GM12878 (cell line): ENCODE measurements around the gene PGAM2. TPM values are rescaled to one million over a fixed set of nuclear protein-coding genes. Genes with fewer than 3 reads are reported as not detected.
"Not testable (repeated sequence)": the region's sequence is repeated elsewhere in the genome, so short reads cannot be mapped to it uniquely, and the experiment has no call there.

Experiments used
- ATAC-seq: fragments of 200-7000 bp; cut with Tn5 transposase; 3 replicates; pipeline ENCODE4 v1.9.1; 2020; ENCODE audit warnings: mild to moderate bottlenecking, moderate library complexity
- BruUV-seq: library from RNA; stranded (reverse); fragments of 400-500 nt; replicated peaks from 2 replicates; lab custom pipeline; 2021; lab: Mats Ljungman, UMichigan
- CTCF ChIA-PET: fragments of 300-600 bp; sonication (Branson Sonifier 250); formaldehyde crosslinking; extraction: SDS; loops from one replicate; lab custom pipeline; 2021; ENCODE audit warnings: inconsistent platforms; lab: Yijun Ruan, JAX
- POLR2A ChIA-PET: fragments of 350-600 bp; formaldehyde crosslinking; extraction: SDS; loops from one replicate; lab custom pipeline; 2021; ENCODE audit warnings: inconsistent platforms; lab: Charles Lee
- RAD21 ChIA-PET: fragments of 300-600 bp; sonication (Branson Sonifier 250); formaldehyde crosslinking; loops from one replicate; lab custom pipeline; 2023; ENCODE audit warnings: antibody characterized with exemption; ENCODE audit not compliant: unreplicated experiment; lab: Charles Lee
- SMC1A ChIA-PET: fragments of 300-600 bp; sonication (Branson Sonifier 250); formaldehyde crosslinking; loops from one replicate; lab custom pipeline; 2023; ENCODE audit not compliant: unreplicated experiment, uncharacterized antibody; lab: Charles Lee
- DNase-seq: peaks from one replicate; pipeline ENCODE4 v3.0.0-alpha.2; 2011; ENCODE audit warnings: low read depth, low spot score
- FAIRE-seq: peaks from 3 replicates; lab custom pipeline; 2011; peaks lifted over from hg19 to GRCh38; lab: Jason Lieb, UNC
- H2AFZ ChIP-seq: 2 replicates; pipeline ENCODE4 v1.6.0; 2011; ENCODE audit warnings: low read depth, low read length, control low read depth; ENCODE audit not compliant: control insufficient read depth
- H3K27ac ChIP-seq: 2 replicates; pipeline ENCODE4 v1.5.1; 2011; ENCODE audit warnings: control low read depth; ENCODE audit not compliant: control insufficient read depth, insufficient read depth
- H3K27me3 ChIP-seq, 2 experiments: replicated peaks in 1 of 2; 2 replicates each; pipeline versions ENCODE4 v1.6.0 to v1.6.1; 2011; ENCODE audit warnings: low read length in 1 of 2; ENCODE audit not compliant: control insufficient read depth in 2 of 2, insufficient read depth in 2 of 2
- H3K36me3 ChIP-seq, 2 experiments: 2 replicates each; pipeline ENCODE4 v1.5.1; 2011; ENCODE audit warnings: low read length in 1 of 2; ENCODE audit not compliant: control insufficient read depth in 2 of 2, insufficient read depth in 2 of 2
- H3K4me1 ChIP-seq: 2 replicates; pipeline ENCODE4 v1.6.1; 2011; ENCODE audit warnings: mild to moderate bottlenecking, low read length, moderate library complexity, mixed read lengths; ENCODE audit not compliant: control insufficient read depth, insufficient read depth
- H3K4me2 ChIP-seq: 2 replicates; pipeline ENCODE4 v1.6.0; 2011; ENCODE audit warnings: control low read depth; ENCODE audit not compliant: control insufficient read depth, insufficient read depth
- H3K4me3 ChIP-seq: fragments of 200-600 bp; sonication (generic); 2 replicates; pipeline ENCODE4 v1.5.1; 2016
- H3K79me2 ChIP-seq: 2 replicates; pipeline ENCODE4 v1.6.0; 2011; ENCODE audit warnings: low read length; ENCODE audit not compliant: control insufficient read depth, insufficient read depth
- H3K9ac ChIP-seq: 2 replicates; pipeline ENCODE4 v1.8.0; 2011; ENCODE audit warnings: low read length, control low read depth, mixed read lengths; ENCODE audit not compliant: control insufficient read depth, insufficient read depth
- H3K9me3 ChIP-seq: replicated peaks from 3 replicates; pipeline ENCODE4 v1.5.1; 2011; ENCODE audit warnings: mild to moderate bottlenecking, low read length; ENCODE audit not compliant: control insufficient read depth, insufficient read depth
- H4K20me1 ChIP-seq: 2 replicates; pipeline ENCODE4 v1.6.0; 2011; ENCODE audit not compliant: control insufficient read depth, insufficient read depth
- WGBS: methylation state at CpG from one replicate; pipeline ENCODE4 v1.1.6; 2016; ENCODE audit warnings: low lambda C conversion rate; ENCODE audit not compliant: insufficient replicate concordance, insufficient coverage; ENCODE audit errors: missing lambda C conversion rate; 5-methylcytosine and 5-hydroxymethylcytosine counted together
- in situ Hi-C: fragments of 300-500 bp; cut with MboI; formaldehyde crosslinking; loops from 9 replicates; pipeline ENCODE4 v1.14.3; 2018; ENCODE audit warnings: mixed read lengths
- intact Hi-C: fragments of 100-400 bp; cut with micrococcal nuclease; formaldehyde crosslinking; loops from one replicate; pipeline ENCODE4 v1.14.2; 2022; ENCODE audit not compliant: unreplicated experiment
- polyA plus RNA-seq, 11 experiments: library from polyadenylated mRNA; depleted of rRNA in 4 of 11; unstranded in 6 of 11; stranded (reverse) in 5 of 11; fragments of >200 nt; fragmentation: Nextera tagmentation in 4 of 11; fragmentation: Illumina TruSeq in 1 of 11; extraction: Ambion mirVana in 4 of 11; extraction: Trizol in 1 of 11; gene quantifications; 1 replicate in 1 of 11; 2 replicates in 10 of 11; pipeline versions ENCODE4 v1.2.1 to v1.2.3, GENCODE V29; 2011 to 2016; ENCODE audit warnings: inconsistent platforms in 2 of 11, missing spikeins in 2 of 11, low read depth in 1 of 11
- total RNA-seq, 4 experiments: library from RNA; depleted of rRNA in 3 of 4; stranded (reverse); fragments of >200 nt in 3 of 4; fragmentation: Illumina TruSeq in 1 of 4; extraction: Trizol in 1 of 4; gene quantifications; 2 replicates each; pipeline versions ENCODE4 v1.2.1 to v1.2.3, GENCODE V29; 2013 to 2021

The PGAM2 gene
- total and polyA plus RNA-seq, 10 of the 15 experiments (the other 5 are each of a cell fraction or from before 2014, with no cell fraction given) = not detected

GRCh38 chr7:44032031-44032430 lies 33.3 kb downstream of the PGAM2 start:
- H3K9me3 ChIP-seq, FAIRE-seq, H3K4me2 ChIP-seq, SMC1A ChIA-PET, H4K20me1 ChIP-seq, H2AFZ ChIP-seq, DNase-seq, H3K4me1 ChIP-seq, RAD21 ChIA-PET, in situ Hi-C loops, H3K36me3 ChIP-seq, H3K27ac ChIP-seq, ATAC-seq, H3K27me3 ChIP-seq, H3K79me2 ChIP-seq, BruUV-seq, CTCF ChIA-PET, intact Hi-C loops, H3K4me3 ChIP-seq, H3K9ac ChIP-seq: not testable (repeated sequence)
- POLR2A ChIA-PET = interaction anchor here (0.6 kb wide), 1 partner anchor 151 kb away, joined by 3 read pairs; no protein-coding TSS in a partner anchor
- WGBS = 82% methylated on average over 5 of the region's 6 CpGs

GRCh38 chr7:44031319-44031718 lies 34.0 kb downstream of the PGAM2 start:
- not testable (repeated sequence) for BruUV-seq

DNA sequence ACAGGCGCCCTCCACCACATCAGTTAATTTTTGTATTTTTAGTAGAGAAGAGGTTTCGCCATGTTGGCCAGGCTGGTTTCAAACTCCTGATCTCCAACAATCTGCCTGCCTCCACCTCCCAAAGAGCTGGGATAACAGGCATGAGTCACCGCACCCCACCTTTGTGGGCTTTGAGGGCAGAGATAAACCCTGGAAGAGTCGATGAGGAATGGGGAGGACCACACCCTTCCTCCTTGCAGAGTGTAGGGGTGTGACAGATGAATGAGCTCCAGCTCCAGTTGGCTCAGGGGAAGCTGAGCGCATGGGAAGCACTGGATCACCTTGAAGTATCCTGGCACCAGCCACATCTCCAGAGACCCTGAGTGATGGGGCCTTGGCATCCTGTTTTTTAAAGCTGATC lies 35.3 kb downstream of the PGAM2 start:
- intact Hi-C loops, ATAC-seq, H3K9ac ChIP-seq, DNase-seq, H3K27me3 ChIP-seq, SMC1A ChIA-PET, BruUV-seq, H4K20me1 ChIP-seq, CTCF ChIA-PET, in situ Hi-C loops, H3K4me1 ChIP-seq, H3K36me3 ChIP-seq, H2AFZ ChIP-seq, RAD21 ChIA-PET, H3K4me2 ChIP-seq, H3K79me2 ChIP-seq, FAIRE-seq, H3K4me3 ChIP-seq, POLR2A ChIA-PET, H3K27ac ChIP-seq, H3K9me3 ChIP-seq: not testable (repeated sequence)
- 86% methylated on average over 3 of the region's 5 CpGs for WGBS

More at GRCh38 chr7:44031319-44031718, 34.0 kb downstream of the PGAM2 start:
- H3K27me3 ChIP-seq, H3K4me1 ChIP-seq, RAD21 ChIA-PET, H2AFZ ChIP-seq, H4K20me1 ChIP-seq, in situ Hi-C loops, H3K4me3 ChIP-seq, ATAC-seq, POLR2A ChIA-PET, H3K36me3 ChIP-seq, FAIRE-seq, H3K9me3 ChIP-seq, DNase-seq, H3K9ac ChIP-seq, intact Hi-C loops, CTCF ChIA-PET, H3K27ac ChIP-seq, SMC1A ChIA-PET, H3K4me2 ChIP-seq, H3K79me2 ChIP-seq: not testable (repeated sequence)
- 85% methylated on average over 12 of the region's 13 CpGs for WGBS

- H4K20me1 ChIP-seq, SMC1A ChIA-PET, CTCF ChIA-PET, BruUV-seq, ATAC-seq, H3K9me3 ChIP-seq, RAD21 ChIA-PET, H3K79me2 ChIP-seq, H3K9ac ChIP-seq, H3K4me1 ChIP-seq, H3K27me3 ChIP-seq, H3K4me3 ChIP-seq, H2AFZ ChIP-seq, DNase-seq, H3K27ac ChIP-seq, intact Hi-C loops, FAIRE-seq, POLR2A ChIA-PET, H3K4me2 ChIP-seq, in situ Hi-C loops, H3K36me3 ChIP-seq: not testable (repeated sequence)
- WGBS = 95% methylated on average over 3 of the region's 11 CpGs
Measured at GRCh38 chr7:44029433-44029832, 35.9 kb downstream of the PGAM2 start.
